Endothelial cell (in vitro differentiated cells): ENCODE data around the gene IFT27. TPM values are rescaled to one million over a fixed set of nuclear protein-coding genes. Genes with fewer than 3 reads are reported as not detected.

ENCODE experiments used
- DNase-seq: peaks from one replicate; pipeline ENCODE4 v3.0.0; 2021; ENCODE audit warnings: low spot score
- H3K27ac Mint-ChIP-seq: one replicate; pipeline ENCODE4 v1.8.0; 2021; ENCODE audit warnings: mixed read lengths, inconsistent platforms; ENCODE audit not compliant: unreplicated experiment
- H3K27me3 Mint-ChIP-seq: one replicate; pipeline ENCODE4 v1.8.0; 2021; ENCODE audit warnings: mild to moderate bottlenecking, moderate library complexity, mixed read lengths, inconsistent platforms; ENCODE audit not compliant: unreplicated experiment
- H3K36me3 Mint-ChIP-seq: one replicate; pipeline ENCODE4 v1.8.0; 2021; ENCODE audit warnings: mild to moderate bottlenecking, low read depth, mixed read lengths, inconsistent platforms; ENCODE audit not compliant: unreplicated experiment
- H3K4me1 Mint-ChIP-seq: one replicate; pipeline ENCODE4 v1.8.0; 2021; ENCODE audit warnings: mild to moderate bottlenecking, mixed read lengths, inconsistent platforms; ENCODE audit not compliant: unreplicated experiment
- H3K4me3 Mint-ChIP-seq: one replicate; pipeline ENCODE4 v1.8.0; 2021; ENCODE audit warnings: mild to moderate bottlenecking, mixed read lengths, inconsistent platforms; ENCODE audit not compliant: unreplicated experiment
- H3K9me3 Mint-ChIP-seq: one replicate; pipeline ENCODE4 v1.8.0; 2021; ENCODE audit warnings: mixed read lengths, inconsistent platforms; ENCODE audit not compliant: unreplicated experiment
- total RNA-seq: library from RNA; stranded (reverse); fragmentation: NEBNext Ultra II Directional; extraction: Animal tissue kit (Norgen Biotek cat#: 25700); gene quantifications from one replicate; pipeline ENCODE4 v1.2.1, GENCODE V29; 2021; ENCODE audit not compliant: unreplicated experiment
- TF ChIP-seq, protein P1 (sequence below): fragments of 200-600 bp; sonication (generic); IDR thresholded peaks from one replicate; pipeline ENCODE4 v1.5.0; 2021; ENCODE audit warnings: antibody characterized with exemption; ENCODE audit not compliant: unreplicated experiment

IFT27 gene
- total RNA-seq, 1 donor from 2014 or later = 51.1 TPM

DNA sequence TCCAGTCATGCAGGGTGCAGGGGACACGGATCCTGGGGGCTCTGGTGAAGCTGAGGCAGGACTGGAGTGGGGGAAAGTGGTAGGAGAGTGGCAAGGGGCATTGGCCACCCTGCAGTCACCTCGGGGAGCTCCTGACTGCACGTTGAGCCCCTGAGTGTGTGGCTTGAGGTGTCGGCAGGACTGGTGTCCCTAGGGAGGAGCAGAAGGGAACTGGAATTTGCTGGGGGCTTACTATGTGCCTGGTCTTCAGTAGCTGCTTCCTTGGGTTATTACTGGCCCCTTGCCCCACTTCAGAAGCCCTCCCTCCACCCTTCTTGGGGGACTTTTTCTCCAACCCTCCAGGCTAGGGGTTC, 31.5 kb downstream of the IFT27 start:
- TF ChIP-seq, protein P1, sequence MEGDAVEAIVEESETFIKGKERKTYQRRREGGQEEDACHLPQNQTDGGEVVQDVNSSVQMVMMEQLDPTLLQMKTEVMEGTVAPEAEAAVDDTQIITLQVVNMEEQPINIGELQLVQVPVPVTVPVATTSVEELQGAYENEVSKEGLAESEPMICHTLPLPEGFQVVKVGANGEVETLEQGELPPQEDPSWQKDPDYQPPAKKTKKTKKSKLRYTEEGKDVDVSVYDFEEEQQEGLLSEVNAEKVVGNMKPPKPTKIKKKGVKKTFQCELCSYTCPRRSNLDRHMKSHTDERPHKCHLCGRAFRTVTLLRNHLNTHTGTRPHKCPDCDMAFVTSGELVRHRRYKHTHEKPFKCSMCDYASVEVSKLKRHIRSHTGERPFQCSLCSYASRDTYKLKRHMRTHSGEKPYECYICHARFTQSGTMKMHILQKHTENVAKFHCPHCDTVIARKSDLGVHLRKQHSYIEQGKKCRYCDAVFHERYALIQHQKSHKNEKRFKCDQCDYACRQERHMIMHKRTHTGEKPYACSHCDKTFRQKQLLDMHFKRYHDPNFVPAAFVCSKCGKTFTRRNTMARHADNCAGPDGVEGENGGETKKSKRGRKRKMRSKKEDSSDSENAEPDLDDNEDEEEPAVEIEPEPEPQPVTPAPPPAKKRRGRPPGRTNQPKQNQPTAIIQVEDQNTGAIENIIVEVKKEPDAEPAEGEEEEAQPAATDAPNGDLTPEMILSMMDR = no peak
- Mint-ChIP-seq H3K27me3 (peaks cover 5% of the 10 kb centered on the region), H3K4me1 (no peaks in the 10 kb centered on the region), H3K9me3 (no peaks in the 10 kb centered on the region), H3K27ac (no peak overlapping the region), H3K36me3 (peaks cover 3% of the 10 kb centered on the region), H3K4me3 (no peak overlapping the region)
- no peak for DNase-seq

DNA sequence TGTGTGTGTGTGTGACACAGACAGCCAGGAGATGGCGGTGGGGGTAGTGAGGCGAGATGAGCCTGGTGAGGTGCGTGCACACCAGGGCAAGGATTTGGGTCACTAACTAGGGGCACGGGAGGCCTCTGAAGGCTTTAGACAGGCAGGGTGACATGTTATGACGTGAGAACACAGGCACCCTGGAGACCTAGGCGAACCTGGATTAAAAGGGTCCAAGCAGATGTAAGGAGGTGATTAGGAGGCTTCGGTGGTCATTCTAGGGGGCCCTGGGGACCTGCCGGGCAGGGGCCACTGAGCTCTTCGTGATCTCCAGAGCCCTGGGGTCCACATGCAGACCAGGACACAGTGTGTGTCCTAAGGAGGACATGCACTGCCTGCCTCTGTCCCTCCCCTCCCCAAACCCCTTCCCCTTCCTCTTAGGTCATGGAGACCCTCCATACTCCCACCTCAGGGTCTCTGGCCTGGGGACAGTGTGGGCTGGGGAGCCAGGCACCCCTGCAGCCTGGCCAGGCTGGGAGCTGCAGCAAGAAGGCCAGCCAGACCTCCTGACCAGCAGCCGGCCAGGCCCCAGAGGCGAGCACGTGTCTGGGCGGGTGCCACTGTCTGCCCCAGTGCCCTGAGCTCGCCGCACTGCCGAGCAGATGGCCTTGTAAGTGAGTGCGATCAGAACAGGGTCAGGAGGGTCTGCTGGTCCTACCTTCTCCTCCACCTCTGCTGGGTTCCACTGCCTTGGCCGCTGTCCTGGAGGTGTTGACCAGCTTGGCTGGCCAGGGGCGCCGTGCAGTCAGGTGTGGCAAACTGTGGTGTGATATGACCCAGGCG, 32.1 kb downstream of the IFT27 start:
- DNase-seq = no peak
- Mint-ChIP-seq H3K27me3 (peaks cover 5% of the 10 kb centered on the region), H3K27ac (no peak overlapping the region), H3K9me3 (no peaks in the 10 kb centered on the region), H3K36me3 (peaks cover 3% of the 10 kb centered on the region), H3K4me3 (no peak overlapping the region), H3K4me1 (no peaks in the 10 kb centered on the region)
- TF ChIP-seq, protein P1 = no peak

DNA sequence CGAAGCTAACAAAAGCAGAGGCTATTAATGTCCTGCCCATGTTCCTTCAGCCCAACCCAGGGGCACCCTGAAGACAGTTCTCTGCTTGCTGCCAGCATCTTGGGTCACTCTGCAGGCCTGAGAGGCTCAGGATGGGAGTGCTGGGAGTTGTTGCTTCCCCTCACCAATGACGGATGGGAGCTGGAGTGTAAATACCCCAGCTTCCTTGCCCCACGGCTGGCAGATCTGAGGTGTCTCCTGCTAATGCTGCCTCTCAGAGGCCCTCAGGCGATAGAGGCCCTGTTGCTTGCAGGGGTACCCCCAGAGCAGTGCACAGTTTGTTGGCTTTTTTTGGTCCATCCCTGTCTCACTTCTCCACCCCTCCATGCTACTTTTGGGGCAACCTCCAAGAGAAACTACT, 32.9 kb downstream of the IFT27 start:
- H3K4me3 Mint-ChIP-seq = no peak overlapping the region
- H3K27ac Mint-ChIP-seq = no peak overlapping the region
- H3K36me3 Mint-ChIP-seq = peaks cover 3% of the 10 kb centered on the region
- no peak for DNase-seq
- no peaks in the 10 kb centered on the region for H3K4me1 Mint-ChIP-seq
- no peaks in the 10 kb centered on the region for H3K9me3 Mint-ChIP-seq
- H3K27me3 Mint-ChIP-seq = peaks cover 5% of the 10 kb centered on the region
- TF ChIP-seq, protein P1 = no peak

DNA sequence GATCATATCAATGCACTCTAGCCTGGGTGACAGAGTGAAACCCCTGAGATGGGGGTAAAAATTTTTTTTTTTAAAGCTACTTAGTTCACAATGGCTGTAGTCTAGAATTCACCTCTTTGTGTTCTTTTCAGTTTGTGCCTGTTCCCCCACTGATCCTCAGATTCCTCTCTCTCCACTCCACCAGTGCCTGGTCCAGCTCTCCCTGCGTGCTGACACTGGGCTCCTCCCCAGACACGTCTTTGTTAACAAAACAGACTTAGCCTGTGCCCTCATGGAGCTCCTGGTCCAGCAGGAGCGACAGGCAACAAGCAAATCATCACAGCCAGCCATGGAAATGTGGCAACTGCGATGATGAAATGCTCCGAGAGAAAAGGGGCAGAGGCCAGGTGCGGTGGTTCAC, 34.0 kb downstream of the IFT27 start:
- Mint-ChIP-seq H3K4me1 (peaks cover 4% of the 10 kb centered on the region), H3K27me3 (peaks cover 5% of the 10 kb centered on the region), H3K4me3 (no peak overlapping the region), H3K27ac (no peak overlapping the region), H3K36me3 (peaks cover 3% of the 10 kb centered on the region), H3K9me3 (no peaks in the 10 kb centered on the region)
- no peak for DNase-seq
- TF ChIP-seq, protein P1 = no peak

DNA sequence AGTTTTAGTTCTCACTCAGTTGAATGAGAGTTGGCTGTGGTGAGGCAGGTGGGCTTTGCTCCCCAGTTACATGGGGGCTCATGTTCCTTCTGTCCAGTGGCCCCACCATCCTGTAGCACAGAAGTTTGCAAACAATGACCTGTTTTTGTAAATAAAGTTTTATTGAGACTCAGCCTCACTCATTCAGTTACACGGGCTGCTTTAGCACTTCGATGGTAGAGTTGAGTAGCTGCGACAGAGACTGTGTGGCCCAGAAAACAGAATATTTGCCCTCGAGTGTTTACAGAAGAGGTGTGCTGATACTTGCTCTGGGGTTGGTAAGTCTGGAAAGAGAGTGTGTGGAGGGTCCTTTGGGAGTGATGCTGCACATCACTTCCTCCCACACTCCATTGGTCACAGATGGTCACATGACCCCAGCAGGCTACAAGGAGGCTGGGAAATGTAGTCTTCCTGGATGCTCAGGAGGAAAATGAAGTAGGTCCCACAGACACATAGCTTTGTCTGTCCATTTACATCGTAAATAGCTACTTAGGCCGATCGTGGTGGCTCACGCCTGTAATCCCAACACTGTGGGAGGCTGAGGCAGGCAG, 34.6 kb downstream of the IFT27 start:
- Mint-ChIP-seq H3K4me3 (no peak overlapping the region), H3K9me3 (no peaks in the 10 kb centered on the region), H3K4me1 (peaks cover 4% of the 10 kb centered on the region), H3K36me3 (peaks cover 3% of the 10 kb centered on the region), H3K27ac (no peak overlapping the region), H3K27me3 (peaks cover 5% of the 10 kb centered on the region)
- TF ChIP-seq, protein P1 = no peak
- DNase-seq = no peak
